Measurements from ENCODE around the gene GMCL2. TPM values are rescaled to one million over a fixed set of nuclear protein-coding genes. Genes with fewer than 3 reads are reported as not detected.

The GMCL2 gene
- total RNA-seq (2014; rRNA removed) (not detected in 2 replicates), Bru-seq, nascent RNA (not detected), BruChase-seq, experiment 1, labeled RNA remaining after a 6-hour chase (percentile 14 among the genes with signal in this experiment), BruChase-seq, experiment 2, labeled RNA remaining after a 2-hour chase (percentile 12 among the genes with signal in this experiment)
- long read RNA-seq: 0 reads

GRCh38 chr5:178187014-178187413 lies at the start of gene GMCL2:
GMCL2 (minus strand) TSS chr5:178187371; CDS start chr5:178187299, 72 bp downstream.
- no peaks in the 10 kb centered on the region for H3K9me3 ChIP-seq (ENCODE audit: low read length)
- no peak within 1 kb of the TSS for H3K9ac ChIP-seq (ENCODE audit: low read length)
- BruUV-seq (replicated peaks): no TSS peak
- no peak within 1 kb of the TSS for H2AFZ ChIP-seq (ENCODE audit: low read length)
- no peaks in the 10 kb centered on the region for H3K9me2 ChIP-seq (replicated peaks; ENCODE audit: low read length)
- DNase-seq: no peak
- peaks cover 23% of the 10 kb centered on the region for H3K4me1 ChIP-seq (ENCODE audit: insufficient read depth, low read length)
- no peak for ATAC-seq
- TF ChIP-seq EZH2 (IDR thresholded peaks at IDR 0.05; ENCODE audit: low read length, unreplicated experiment): no peak
- no peak for TF ChIP-seq EZH2phosphoT487 (IDR thresholded peaks at IDR 0.05; ENCODE audit: borderline replicate concordance, low read length)
- TF ChIP-seq CTCF (conservative IDR thresholded peaks at IDR 0.05; ENCODE audit: low read depth, low read length): no peak
- H3K27ac ChIP-seq (ENCODE audit: low read length): peak within 1 kb of the TSS; percentile 18; the same call in 1 of the 2 replicates
- no peaks in the 10 kb centered on the region for H4K20me1 ChIP-seq (ENCODE audit: low read length)
- H3K27me3 ChIP-seq (ENCODE audit: low read length): no peaks in the 10 kb centered on the region
- peaks cover 4% of the 10 kb centered on the region for H3F3A ChIP-seq (ENCODE audit: low read length, unreplicated experiment)
- H3K79me2 ChIP-seq (ENCODE audit: low read length): no peaks in the 10 kb centered on the region
- no peaks in the 10 kb centered on the region for H3K36me3 ChIP-seq (ENCODE audit: low read depth, low read length)
- POLR2A ChIA-PET (ENCODE audit: unreplicated experiment): no interaction called here
- no peak within 1 kb of the TSS for H3K4me3 ChIP-seq (ENCODE audit: low read length)
- H3K4me2 ChIP-seq (ENCODE audit: low read length): peak within 1 kb of the TSS; percentile 46
- intact Hi-C loops (cut with micrococcal nuclease): no loop called here
- CTCF ChIA-PET: no interaction called here

GRCh38 chr5:178236679-178237078 lies 49.5 kb upstream of the GMCL2 start:
- Histone ChIP-seq H3K36me3 (ENCODE audit: low read depth, low read length) (no peaks in the 10 kb centered on the region), H3K9ac (ENCODE audit: low read length) (no peak overlapping the region), H3K4me3 (ENCODE audit: low read length) (no peak overlapping the region), H4K20me1 (ENCODE audit: low read length) (no peaks in the 10 kb centered on the region), H3K4me2 (ENCODE audit: low read length) (no peak overlapping the region), H3F3A (ENCODE audit: low read length, unreplicated experiment) (no peaks in the 10 kb centered on the region), H3K9me3 (ENCODE audit: low read length) (no peaks in the 10 kb centered on the region), H3K9me2 (replicated peaks; ENCODE audit: low read length) (no peaks in the 10 kb centered on the region), H2AFZ (ENCODE audit: low read length) (no peak overlapping the region), H3K27ac (ENCODE audit: low read length) (no peak overlapping the region), H3K27me3 (ENCODE audit: low read length) (no peaks in the 10 kb centered on the region), H3K4me1 (ENCODE audit: insufficient read depth, low read length) (peaks cover 12% of the 10 kb centered on the region; the same call in 1 of the 2 replicates), H3K79me2 (ENCODE audit: low read length) (peaks cover 5% of the 10 kb centered on the region)
- ChIA-PET CTCF (no interaction called here), POLR2A (ENCODE audit: unreplicated experiment) (no interaction called here)
- ATAC-seq (no peak), DNase-seq (no peak)
- TF ChIP-seq EZH2phosphoT487 (IDR thresholded peaks at IDR 0.05; ENCODE audit: borderline replicate concordance, low read length) (no peak), CTCF (conservative IDR thresholded peaks at IDR 0.05; ENCODE audit: low read depth, low read length) (no peak), EZH2 (IDR thresholded peaks at IDR 0.05; ENCODE audit: low read length, unreplicated experiment) (no peak)
- intact Hi-C loops (cut with micrococcal nuclease): no loop called here
- BruUV-seq (replicated peaks): no TSS peak

- Histone ChIP-seq H3K9ac (ENCODE audit: low read length) (no peak overlapping the region), H3K9me2 (replicated peaks; ENCODE audit: low read length) (no peaks in the 10 kb centered on the region), H3K27ac (ENCODE audit: low read length) (no peak overlapping the region), H3K9me3 (ENCODE audit: low read length) (no peaks in the 10 kb centered on the region), H4K20me1 (ENCODE audit: low read length) (no peaks in the 10 kb centered on the region), H3K4me3 (ENCODE audit: low read length) (no peak overlapping the region), H3K36me3 (ENCODE audit: low read depth, low read length) (no peaks in the 10 kb centered on the region), H3F3A (ENCODE audit: low read length, unreplicated experiment) (no peaks in the 10 kb centered on the region), H3K79me2 (ENCODE audit: low read length) (peaks cover 11% of the 10 kb centered on the region), H2AFZ (ENCODE audit: low read length) (no peak overlapping the region), H3K27me3 (ENCODE audit: low read length) (no peaks in the 10 kb centered on the region), H3K4me2 (ENCODE audit: low read length) (no peak overlapping the region), H3K4me1 (ENCODE audit: insufficient read depth, low read length) (peaks cover 17% of the 10 kb centered on the region)
- intact Hi-C loops (cut with micrococcal nuclease): no loop called here
- no peak for TF ChIP-seq EZH2phosphoT487 (IDR thresholded peaks at IDR 0.05; ENCODE audit: borderline replicate concordance, low read length)
- TF ChIP-seq EZH2 (IDR thresholded peaks at IDR 0.05; ENCODE audit: low read length, unreplicated experiment): no peak
- no peak for TF ChIP-seq CTCF (conservative IDR thresholded peaks at IDR 0.05; ENCODE audit: low read depth, low read length)
- DNase-seq (no peak), ATAC-seq (no peak)
- ChIA-PET CTCF (no interaction called here), POLR2A (ENCODE audit: unreplicated experiment) (no interaction called here)
- no TSS peak for BruUV-seq (replicated peaks)
Measured at GRCh38 chr5:178236126-178236525, 49.0 kb upstream of the GMCL2 start.
